Calu3 (cell line): ENCODE data around the gene CCDC116. TPM values are rescaled to one million over a fixed set of nuclear protein-coding genes. Genes with fewer than 3 reads are reported as not detected.
"Not testable (repeated sequence)": the region's sequence is repeated elsewhere in the genome, so short reads cannot be mapped to it uniquely, and the experiment has no call there.

ENCODE experiments used
- BruUV-seq: library from RNA; stranded (reverse); fragments of 400-500 nt; replicated peaks from 2 replicates; lab custom pipeline; 2021; lab: Mats Ljungman, UMichigan
- CTCF ChIA-PET: fragments of 300-600 bp; sonication (Branson Sonifier 250); formaldehyde crosslinking; loops from one replicate; lab custom pipeline; 2022; ENCODE audit warnings: antibody characterized with exemption; lab: Charles Lee
- DNase-seq: peaks from one replicate; pipeline ENCODE4 v3.0.0; 2022
- H3K27ac Mint-ChIP-seq: one replicate; pipeline ENCODE4 v1.8.0; 2022; ENCODE audit warnings: mixed read lengths; ENCODE audit not compliant: unreplicated experiment
- H3K27me3 Mint-ChIP-seq: one replicate; pipeline ENCODE4 v1.8.0; 2022; ENCODE audit warnings: mixed read lengths; ENCODE audit not compliant: unreplicated experiment
- H3K36me3 Mint-ChIP-seq: one replicate; pipeline ENCODE4 v1.8.0; 2022; ENCODE audit warnings: mild to moderate bottlenecking, moderate library complexity, mixed read lengths; ENCODE audit not compliant: insufficient read depth, unreplicated experiment
- H3K4me1 Mint-ChIP-seq: one replicate; pipeline ENCODE4 v1.8.0; 2022; ENCODE audit warnings: mild to moderate bottlenecking, low read depth, mixed read lengths; ENCODE audit not compliant: unreplicated experiment
- H3K4me3 Mint-ChIP-seq: one replicate; pipeline ENCODE4 v1.8.0; 2022; ENCODE audit warnings: mild to moderate bottlenecking, low read depth, moderate library complexity, mixed read lengths; ENCODE audit not compliant: unreplicated experiment
- H3K9me3 Mint-ChIP-seq: one replicate; pipeline ENCODE4 v1.8.0; 2022; ENCODE audit warnings: low read depth, mixed read lengths; ENCODE audit not compliant: unreplicated experiment
- intact Hi-C: fragments of 100-400 bp; cut with micrococcal nuclease; formaldehyde crosslinking; loops from one replicate; pipeline ENCODE4 v1.10.0; 2022; ENCODE audit not compliant: unreplicated experiment
- total RNA-seq: library from RNA; stranded (reverse); gene quantifications from 2 replicates; pipeline ENCODE4 v1.2.3, GENCODE V29; 2022
- TF ChIP-seq, protein P1 (sequence below): fragments of 200-600 bp; IDR thresholded peaks from one replicate; pipeline ENCODE4 v1.8.0; 2022; ENCODE audit warnings: antibody characterized with exemption; ENCODE audit not compliant: unreplicated experiment

Gene CCDC116
- total RNA-seq, 1 experiment from 2014 or later, result not detected

DNA sequence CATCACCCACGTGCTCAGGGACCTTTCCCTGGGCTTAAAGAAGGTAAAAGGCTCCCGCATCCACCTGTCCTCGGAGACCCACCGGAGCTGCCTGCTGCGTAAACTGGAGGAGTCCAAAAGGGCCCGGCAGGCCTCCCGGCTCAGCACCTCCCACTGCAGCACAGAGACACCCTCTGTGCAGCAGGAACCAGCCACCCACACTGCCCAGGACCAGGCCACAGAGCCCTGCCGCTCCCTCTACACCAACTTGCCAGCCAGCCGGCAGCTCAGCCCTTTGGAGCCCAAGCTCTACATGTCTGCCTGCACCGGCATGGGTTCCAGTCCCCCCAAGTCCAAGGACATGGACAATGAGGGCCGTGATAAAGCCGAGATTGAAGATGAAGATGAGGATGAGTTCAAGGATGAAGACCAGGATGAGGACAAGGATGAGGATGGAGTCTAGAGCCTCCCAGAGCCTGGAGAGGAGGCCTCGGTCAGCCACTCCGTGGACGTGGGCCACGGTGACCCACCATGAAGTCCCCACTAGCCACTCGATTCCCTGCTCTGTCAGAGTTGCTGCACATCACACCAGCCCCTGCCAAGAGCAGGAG is 4.2 kb downstream of the CCDC116 start:
- Mint-ChIP-seq H3K27me3 (no peaks in the 10 kb centered on the region), H3K4me3 (no peak overlapping the region), H3K27ac (no peak overlapping the region), H3K36me3 (peaks cover 13% of the 10 kb centered on the region), H3K9me3 (no peaks in the 10 kb centered on the region), H3K4me1 (peaks cover 14% of the 10 kb centered on the region)
- no peak for DNase-seq
- intact Hi-C loops, result no loop called here
- BruUV-seq, result no TSS peak
- TF ChIP-seq, protein P1, sequence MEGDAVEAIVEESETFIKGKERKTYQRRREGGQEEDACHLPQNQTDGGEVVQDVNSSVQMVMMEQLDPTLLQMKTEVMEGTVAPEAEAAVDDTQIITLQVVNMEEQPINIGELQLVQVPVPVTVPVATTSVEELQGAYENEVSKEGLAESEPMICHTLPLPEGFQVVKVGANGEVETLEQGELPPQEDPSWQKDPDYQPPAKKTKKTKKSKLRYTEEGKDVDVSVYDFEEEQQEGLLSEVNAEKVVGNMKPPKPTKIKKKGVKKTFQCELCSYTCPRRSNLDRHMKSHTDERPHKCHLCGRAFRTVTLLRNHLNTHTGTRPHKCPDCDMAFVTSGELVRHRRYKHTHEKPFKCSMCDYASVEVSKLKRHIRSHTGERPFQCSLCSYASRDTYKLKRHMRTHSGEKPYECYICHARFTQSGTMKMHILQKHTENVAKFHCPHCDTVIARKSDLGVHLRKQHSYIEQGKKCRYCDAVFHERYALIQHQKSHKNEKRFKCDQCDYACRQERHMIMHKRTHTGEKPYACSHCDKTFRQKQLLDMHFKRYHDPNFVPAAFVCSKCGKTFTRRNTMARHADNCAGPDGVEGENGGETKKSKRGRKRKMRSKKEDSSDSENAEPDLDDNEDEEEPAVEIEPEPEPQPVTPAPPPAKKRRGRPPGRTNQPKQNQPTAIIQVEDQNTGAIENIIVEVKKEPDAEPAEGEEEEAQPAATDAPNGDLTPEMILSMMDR, result no peak
- CTCF ChIA-PET, result interaction anchor here (0.5 kb wide), 1 partner anchor 169 kb away, joined by 4 read pairs; no protein-coding TSS in a partner anchor

DNA sequence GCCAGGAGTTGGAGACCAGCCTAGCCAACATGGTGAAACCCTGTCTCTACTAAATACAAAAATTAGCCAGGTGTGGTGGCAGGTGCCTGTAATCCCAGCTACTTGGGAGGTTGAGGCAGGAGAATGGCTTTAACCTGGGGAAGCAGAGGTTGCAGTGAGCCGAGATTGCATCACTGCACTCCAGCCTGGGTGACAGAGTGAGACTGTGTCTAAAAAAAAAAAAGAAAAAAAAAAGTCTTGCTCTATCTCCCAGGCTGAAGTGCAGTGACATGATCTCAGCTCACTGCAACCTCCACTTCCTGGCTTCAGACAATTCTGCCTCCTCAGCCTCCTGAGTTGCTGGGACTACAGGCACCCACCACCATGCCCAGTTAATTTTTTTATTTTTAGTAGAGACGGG is 4.9 kb downstream of the CCDC116 start:
- intact Hi-C loops, H3K27ac Mint-ChIP-seq, DNase-seq, H3K4me3 Mint-ChIP-seq, H3K27me3 Mint-ChIP-seq, H3K9me3 Mint-ChIP-seq, BruUV-seq: not testable (repeated sequence)
- CTCF ChIA-PET, result interaction anchor here (0.5 kb wide), 1 partner anchor 168 kb away, joined by 4 read pairs; no protein-coding TSS in a partner anchor
- Mint-ChIP-seq H3K4me1 (peaks cover 14% of the 10 kb centered on the region), H3K36me3 (peaks cover 20% of the 10 kb centered on the region)

DNA sequence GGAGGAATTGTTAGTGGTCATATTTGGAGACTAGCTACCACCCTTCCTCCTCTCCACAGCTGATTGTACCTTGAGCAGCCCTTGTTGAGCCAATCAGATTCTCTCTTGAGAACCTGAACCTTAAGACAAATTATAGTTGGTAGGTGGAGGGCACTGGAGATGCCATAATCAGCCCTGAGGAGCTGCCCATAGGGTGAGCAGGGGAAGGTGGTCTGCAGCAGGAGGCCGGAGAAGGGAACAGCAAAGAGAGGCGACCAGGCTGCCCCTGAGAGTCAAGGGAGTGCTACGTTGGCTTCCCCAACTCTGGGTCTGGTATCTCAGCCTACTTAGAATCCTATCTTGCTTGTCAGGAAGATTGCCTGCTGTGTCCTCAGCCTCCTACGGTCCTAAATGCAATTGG is 6.8 kb downstream of the CCDC116 start:
- no TSS peak for BruUV-seq
- TF ChIP-seq, protein P1, result no peak
- Mint-ChIP-seq H3K27me3 (no peaks in the 10 kb centered on the region), H3K27ac (no peak overlapping the region), H3K36me3 (peaks cover 39% of the 10 kb centered on the region), H3K4me3 (no peak overlapping the region), H3K9me3 (no peaks in the 10 kb centered on the region), H3K4me1 (peaks cover 26% of the 10 kb centered on the region)
- intact Hi-C loops, result no loop called here
- CTCF ChIA-PET, result no interaction called here
- no peak for DNase-seq

DNA sequence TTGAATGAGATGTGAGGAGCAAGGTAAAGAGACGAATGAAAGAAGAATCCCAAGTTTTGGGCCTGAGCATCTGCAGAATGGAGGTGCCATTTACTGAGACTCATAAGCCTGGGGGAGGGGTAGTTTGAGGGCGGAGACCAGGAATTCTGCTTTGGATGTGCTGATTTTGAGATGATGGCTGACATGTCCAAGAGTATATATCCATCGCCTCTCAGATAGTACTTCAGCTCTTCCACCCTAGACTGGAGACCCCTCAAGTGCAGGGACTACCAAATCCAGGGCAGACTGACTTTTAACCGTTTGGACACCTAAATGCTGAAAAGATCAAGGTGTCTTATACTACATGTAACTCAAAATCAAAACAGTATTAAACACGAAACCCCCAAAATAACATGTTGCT is 8.2 kb downstream of the CCDC116 start:
- BruUV-seq, result no TSS peak
- DNase-seq, result no peak
- CTCF ChIA-PET, result interaction anchor here (0.7 to 3.0 kb wide), 8 partner anchors 10 to 755 kb away, joined by 3 to 42 read pairs (median 4); partner anchors contain the start of gene YDJC
- Mint-ChIP-seq H3K9me3 (no peaks in the 10 kb centered on the region), H3K36me3 (peaks cover 52% of the 10 kb centered on the region), H3K4me3 (peak overlapping the region; percentile 94), H3K27ac (peak overlapping the region; percentile 98), H3K4me1 (peaks cover 26% of the 10 kb centered on the region), H3K27me3 (no peaks in the 10 kb centered on the region)
- intact Hi-C loops, result no loop called here
- TF ChIP-seq, protein P1, result no peak

DNA sequence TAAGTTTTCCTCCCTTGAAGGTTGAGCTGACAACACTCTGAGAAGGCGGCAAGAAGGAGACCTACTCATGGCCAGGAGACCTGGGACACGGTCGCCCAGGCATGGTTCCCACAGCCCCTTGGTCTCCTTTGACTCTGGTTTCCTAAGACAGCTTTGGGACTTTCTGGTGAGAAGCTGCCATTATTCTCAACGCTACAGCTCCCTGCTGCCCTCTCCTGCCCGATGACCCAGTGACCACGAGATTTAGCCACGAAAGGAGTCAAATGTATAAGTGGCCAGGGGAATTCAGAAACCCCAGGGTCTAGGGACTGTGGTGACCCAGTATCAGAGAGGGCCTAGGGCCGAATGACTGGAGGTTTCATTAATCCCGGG is 8.8 kb downstream of the CCDC116 start:
- intact Hi-C loops, result no loop called here
- Mint-ChIP-seq H3K27ac (peak overlapping the region; percentile 98), H3K36me3 (peaks cover 58% of the 10 kb centered on the region), H3K9me3 (no peaks in the 10 kb centered on the region), H3K4me3 (peak overlapping the region; percentile 94), H3K4me1 (peaks cover 29% of the 10 kb centered on the region), H3K27me3 (no peaks in the 10 kb centered on the region)
- TF ChIP-seq, protein P1, result peak; percentile 57
- peak; percentile 68 for DNase-seq
- CTCF ChIA-PET, result interaction anchor here (0.6 to 3.0 kb wide), 9 partner anchors 10 to 756 kb away, joined by 3 to 42 read pairs (median 4); partner anchors contain the start of gene YDJC
- TSS peak; percentile 96 for BruUV-seq
